Activated B cell treated with CpG ODN at 0.5 μM for 24 hours (primary cell): ENCODE data around the gene OR2AP1. TPM values are rescaled to one million over a fixed set of nuclear protein-coding genes. Genes with fewer than 3 reads are reported as not detected.
"Not testable (repeated sequence)": the region's sequence is repeated elsewhere in the genome, so short reads cannot be mapped to it uniquely, and the experiment has no call there.

Source experiments
- ATAC-seq: fragments of 200-7000 bp; cut with Tn5 transposase; one replicate; pipeline ENCODE4 v1.10.0; 2021; ENCODE audit warnings: low read depth, mild to moderate bottlenecking, moderate library complexity
- CTCF ChIA-PET: fragments of 350-600 bp; sonication (Branson Sonifier 250); formaldehyde crosslinking; loops from one replicate; lab custom pipeline; 2021; ENCODE audit warnings: antibody characterized with exemption; lab: Charles Lee
- POLR2A ChIA-PET: fragments of 350-600 bp; sonication (Branson Sonifier 250); formaldehyde crosslinking; loops from one replicate; lab custom pipeline; 2021; ENCODE audit warnings: antibody characterized with exemption; lab: Charles Lee
- DNase-seq: peaks from one replicate; pipeline ENCODE4 v3.0.0; 2022
- H3K27ac Mint-ChIP-seq: one replicate; pipeline ENCODE4 v1.8.0; 2020; ENCODE audit warnings: mixed read lengths
- H3K27me3 Mint-ChIP-seq: one replicate; pipeline ENCODE4 v1.8.0; 2021; ENCODE audit warnings: mixed read lengths
- H3K36me3 Mint-ChIP-seq: one replicate; pipeline ENCODE4 v1.8.0; 2021; ENCODE audit warnings: low read depth, mixed read lengths
- H3K4me1 Mint-ChIP-seq: one replicate; pipeline ENCODE4 v1.8.0; 2021; ENCODE audit warnings: mixed read lengths
- H3K4me3 Mint-ChIP-seq: one replicate; pipeline ENCODE4 v1.8.0; 2020; ENCODE audit warnings: mild to moderate bottlenecking, mixed read lengths
- H3K9me3 Mint-ChIP-seq: one replicate; pipeline ENCODE4 v1.8.0; 2020; ENCODE audit warnings: mixed read lengths
- CTCF ChIP-seq: fragments of 200-600 bp; IDR thresholded peaks from one replicate; pipeline ENCODE4 v1.8.0; 2022; ENCODE audit warnings: antibody characterized with exemption, mild to moderate bottlenecking
- intact Hi-C: fragments of 100-400 bp; cut with micrococcal nuclease; formaldehyde crosslinking; loops from one replicate; pipeline ENCODE4 v1.15.1; 2024
- total RNA-seq: library from RNA; stranded (reverse); gene quantifications from 2 replicates; pipeline ENCODE4 v1.2.3, GENCODE V29; 2022

The OR2AP1 gene
- total RNA-seq, 1 donor from 2014 or later, result not detected

- no peaks in the 10 kb centered on the region for H3K36me3 Mint-ChIP-seq
- DNase-seq, result no peak
- H3K9me3 Mint-ChIP-seq, result peaks cover 14% of the 10 kb centered on the region
- H3K4me1 Mint-ChIP-seq, result no peaks in the 10 kb centered on the region
- no peak for TF ChIP-seq CTCF
- no peak overlapping the region for H3K4me3 Mint-ChIP-seq
- peaks cover 29% of the 10 kb centered on the region for H3K27me3 Mint-ChIP-seq
- ChIA-PET POLR2A (no interaction called here), CTCF (no interaction called here)
- ATAC-seq, result no peak
- intact Hi-C loops, result no loop called here
- no peak overlapping the region for H3K27ac Mint-ChIP-seq
These were observed 9.8 kb downstream of the OR2AP1 start for GRCh38 chr12:55582066-55582465.

- ChIA-PET CTCF (no interaction called here), POLR2A (no interaction called here)
- Mint-ChIP-seq H3K27me3 (peaks cover 45% of the 10 kb centered on the region), H3K36me3 (no peaks in the 10 kb centered on the region), H3K27ac (no peak overlapping the region), H3K4me1 (no peaks in the 10 kb centered on the region), H3K4me3 (no peak overlapping the region), H3K9me3 (peaks cover 4% of the 10 kb centered on the region)
- ATAC-seq (no peak), DNase-seq (no peak)
- intact Hi-C loops, result no loop called here
- no peak for TF ChIP-seq CTCF
These were observed 13.5 kb downstream of the OR2AP1 start for GRCh38 chr12:55585817-55586216.

DNA sequence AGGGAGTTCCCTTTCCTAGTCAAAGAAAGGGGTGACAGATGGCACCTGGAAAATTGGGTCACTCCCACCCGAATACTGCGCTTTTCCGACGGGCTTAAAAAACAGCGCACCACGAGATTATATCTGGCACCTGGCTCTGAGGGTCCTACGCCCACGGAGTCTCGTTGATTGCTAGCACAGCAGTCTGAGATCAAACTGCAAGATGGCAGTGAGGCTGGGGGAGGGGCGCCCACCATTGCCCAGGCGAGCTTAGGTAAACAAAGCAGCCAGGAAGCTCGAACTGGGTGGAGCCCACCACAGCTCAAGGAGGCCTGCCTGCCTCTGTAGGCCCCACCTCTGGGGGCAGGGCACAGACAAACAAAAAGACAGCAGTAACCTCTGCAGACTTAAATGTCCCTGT, 17.9 kb downstream of the OR2AP1 start:
- H3K4me3 Mint-ChIP-seq, H3K9me3 Mint-ChIP-seq, CTCF ChIA-PET, H3K27ac Mint-ChIP-seq, POLR2A ChIA-PET, intact Hi-C loops, H3K4me1 Mint-ChIP-seq, DNase-seq, ATAC-seq, H3K36me3 Mint-ChIP-seq: not testable (repeated sequence)
- H3K27me3 Mint-ChIP-seq, result peaks cover 40% of the 10 kb centered on the region

DNA sequence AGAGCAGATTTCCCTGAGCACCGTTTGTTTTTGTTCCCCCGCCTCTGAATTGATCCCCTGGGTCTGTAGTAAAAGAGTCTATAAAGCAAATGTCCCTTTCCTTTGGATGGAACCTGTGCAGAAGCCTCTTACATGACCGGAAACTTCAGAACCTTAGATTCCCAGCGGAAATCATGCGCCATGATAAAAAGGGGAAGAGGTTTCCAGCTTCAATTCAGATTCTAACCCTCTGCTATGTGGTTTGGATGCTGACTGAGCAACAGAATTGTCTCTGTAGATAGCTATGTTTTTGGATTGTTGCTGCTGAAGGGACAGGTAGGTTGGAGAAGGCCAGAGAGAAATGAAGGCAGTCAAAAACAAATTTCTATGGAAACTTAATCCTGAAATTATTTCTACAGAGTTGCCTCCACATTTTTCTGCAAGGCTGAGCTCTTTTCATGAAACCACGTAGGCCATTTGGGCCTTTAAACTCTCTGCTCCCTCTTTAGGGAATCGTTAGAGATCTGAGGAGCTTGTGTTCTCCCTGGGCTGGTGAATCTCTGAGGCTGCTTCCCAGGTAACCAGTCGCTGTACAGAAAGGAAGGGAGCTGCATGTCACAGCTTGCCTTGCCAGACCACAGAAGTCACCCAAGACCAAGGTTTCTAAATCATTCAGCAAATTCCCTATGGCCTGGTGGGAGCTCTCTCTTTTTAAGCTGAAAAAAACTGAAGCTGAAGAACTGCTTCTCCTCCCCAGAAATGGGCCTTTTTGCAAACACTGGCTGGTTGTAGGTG, 35.7 kb downstream of the OR2AP1 start:
- POLR2A ChIA-PET, result interaction anchor here (0.6 kb wide), 1 partner anchor 539 kb away, joined by 5 read pairs; no protein-coding TSS in a partner anchor
- Mint-ChIP-seq H3K4me1 (no peaks in the 10 kb centered on the region), H3K4me3 (no peak overlapping the region), H3K9me3 (peaks cover 4% of the 10 kb centered on the region), H3K36me3 (no peaks in the 10 kb centered on the region), H3K27me3 (peaks cover 19% of the 10 kb centered on the region), H3K27ac (no peak overlapping the region)
- ATAC-seq (no peak), DNase-seq (no peak)
- no peak for TF ChIP-seq CTCF
- CTCF ChIA-PET, result no interaction called here
- intact Hi-C loops, result no loop called here

- ATAC-seq, result no peak
- no peak for TF ChIP-seq CTCF
- H3K36me3 Mint-ChIP-seq, result no peaks in the 10 kb centered on the region
- intact Hi-C loops, result no loop called here
- DNase-seq, result no peak
- peaks cover 10% of the 10 kb centered on the region for H3K9me3 Mint-ChIP-seq
- H3K27ac Mint-ChIP-seq, result no peak overlapping the region
- peaks cover 16% of the 10 kb centered on the region for H3K27me3 Mint-ChIP-seq
- POLR2A ChIA-PET, result no interaction called here
- H3K4me1 Mint-ChIP-seq, result no peaks in the 10 kb centered on the region
- H3K4me3 Mint-ChIP-seq, result no peak overlapping the region
- CTCF ChIA-PET, result no interaction called here
These were observed 38.3 kb downstream of the OR2AP1 start for GRCh38 chr12:55610598-55610997.
